Transverse colon (tissue), 4 donors: Measurements from ENCODE around the gene ABHD8.

Experiments used
- EP300 ChIP-seq: sonication (generic); formaldehyde crosslinking; IDR thresholded peaks from one replicate; pipeline ENCODE4 v1.6.1; 2017; ENCODE audit warnings: antibody characterized with exemption, low read depth
- POLR2A ChIP-seq: fragments of 450-650 bp; IDR thresholded peaks from one replicate; pipeline ENCODE4 v1.6.1; 2016; ENCODE audit warnings: antibody characterized with exemption, mild to moderate bottlenecking, moderate library complexity
- POLR2AphosphoS5 ChIP-seq, 3 donors: sonication (generic); formaldehyde crosslinking; IDR thresholded peaks; one replicate each; pipeline ENCODE4 v1.6.1; 2016; ENCODE audit warnings: antibody characterized with exemption in 3 of 3
- TF ChIP-seq, protein P1 (sequence below), 5 experiments: fragments of 200-600 bp in 3 of 5; fragments of 450-650 bp in 2 of 5; sonication (generic) in 3 of 5; IDR thresholded peaks; 1 replicate in 2 of 5; 2 replicates in 3 of 5; pipeline ENCODE4 v1.5.1; 2016 to 2017; ENCODE audit warnings: antibody characterized with exemption in 5 of 5, inconsistent platforms in 3 of 5, mild to moderate bottlenecking in 2 of 5, moderate library complexity in 1 of 5

DNA sequence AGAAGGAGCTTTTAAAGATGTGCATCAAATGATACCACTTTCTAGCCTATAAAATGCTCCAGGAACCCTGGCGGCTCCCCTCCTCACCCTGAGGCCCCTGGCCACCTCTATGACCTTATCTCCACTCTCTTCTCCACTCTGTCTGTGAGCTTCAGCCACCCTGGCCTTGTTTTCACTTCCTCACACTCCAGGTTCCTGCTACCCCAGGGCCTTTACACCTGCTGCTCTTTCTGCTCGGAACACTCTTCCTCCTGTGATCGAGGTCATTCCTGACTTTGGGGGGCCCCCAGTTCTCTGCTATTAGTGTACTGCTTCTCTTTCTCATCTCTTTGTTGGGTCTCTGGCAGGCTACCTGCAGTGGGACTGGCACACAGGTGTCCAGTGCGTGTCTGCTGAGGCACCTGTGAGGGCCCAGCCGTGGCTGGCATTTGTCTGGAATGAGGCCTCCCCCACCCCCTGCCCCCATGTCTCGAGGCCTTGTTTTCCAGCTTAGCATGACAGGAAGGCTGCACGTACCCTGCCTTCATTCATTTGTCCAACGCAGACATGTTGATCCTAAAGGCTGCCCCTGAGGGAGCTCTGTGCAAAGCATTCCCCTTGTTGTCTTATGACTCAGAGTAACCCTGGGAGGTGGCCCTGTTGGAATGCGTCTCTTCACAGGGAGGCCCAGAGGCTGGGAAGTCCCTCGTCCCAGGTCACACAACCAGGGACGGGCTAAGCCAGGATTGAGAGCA lies 8.4 kb upstream of the ABHD8 start:
- TF ChIP-seq EP300 (no peak), POLR2AphosphoS5 (IDR thresholded peaks at IDR 0.05) (no peak), POLR2A (no peak)
- TF ChIP-seq, protein P1, sequence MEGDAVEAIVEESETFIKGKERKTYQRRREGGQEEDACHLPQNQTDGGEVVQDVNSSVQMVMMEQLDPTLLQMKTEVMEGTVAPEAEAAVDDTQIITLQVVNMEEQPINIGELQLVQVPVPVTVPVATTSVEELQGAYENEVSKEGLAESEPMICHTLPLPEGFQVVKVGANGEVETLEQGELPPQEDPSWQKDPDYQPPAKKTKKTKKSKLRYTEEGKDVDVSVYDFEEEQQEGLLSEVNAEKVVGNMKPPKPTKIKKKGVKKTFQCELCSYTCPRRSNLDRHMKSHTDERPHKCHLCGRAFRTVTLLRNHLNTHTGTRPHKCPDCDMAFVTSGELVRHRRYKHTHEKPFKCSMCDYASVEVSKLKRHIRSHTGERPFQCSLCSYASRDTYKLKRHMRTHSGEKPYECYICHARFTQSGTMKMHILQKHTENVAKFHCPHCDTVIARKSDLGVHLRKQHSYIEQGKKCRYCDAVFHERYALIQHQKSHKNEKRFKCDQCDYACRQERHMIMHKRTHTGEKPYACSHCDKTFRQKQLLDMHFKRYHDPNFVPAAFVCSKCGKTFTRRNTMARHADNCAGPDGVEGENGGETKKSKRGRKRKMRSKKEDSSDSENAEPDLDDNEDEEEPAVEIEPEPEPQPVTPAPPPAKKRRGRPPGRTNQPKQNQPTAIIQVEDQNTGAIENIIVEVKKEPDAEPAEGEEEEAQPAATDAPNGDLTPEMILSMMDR (IDR thresholded peaks at IDR 0.05), result no peak
